Liver (tissue), 9 donors: Measurements from ENCODE around the gene TBL1X. TPM values are rescaled to one million over a fixed set of nuclear protein-coding genes. Genes with fewer than 3 reads are reported as not detected.

Source experiments
- DNase-seq: peaks from one replicate; pipeline ENCODE4 v3.0.0-alpha.2; 2017; ENCODE audit warnings: low spot score
- H3K27ac ChIP-seq, 2 donors: one replicate each; pipeline ENCODE4 v1.7.0; 2013; ENCODE audit warnings: inconsistent platforms in 2 of 2, low read length in 2 of 2, control low read depth in 1 of 2, low read depth in 1 of 2, mild to moderate bottlenecking in 1 of 2
- H3K27me3 ChIP-seq, 4 donors: one replicate each; pipeline versions ENCODE4 v1.6.1 to v1.7.0; 2013; ENCODE audit warnings: low read length in 3 of 4, inconsistent platforms in 1 of 4, mild to moderate bottlenecking in 1 of 4, moderate library complexity in 1 of 4; ENCODE audit not compliant: control insufficient read depth in 4 of 4, insufficient read depth in 4 of 4
- H3K36me3 ChIP-seq, 4 donors: one replicate each; pipeline versions ENCODE4 v1.6.1 to v1.7.0; 2013; ENCODE audit warnings: low read length in 3 of 4, mild to moderate bottlenecking in 3 of 4, low read depth in 1 of 4, moderate library complexity in 1 of 4; ENCODE audit not compliant: control insufficient read depth in 4 of 4, insufficient read depth in 3 of 4
- H3K4me1 ChIP-seq, 4 donors: one replicate each; pipeline versions ENCODE4 v1.6.1 to v1.7.0; 2013; ENCODE audit warnings: low read length in 3 of 4, mild to moderate bottlenecking in 3 of 4, moderate library complexity in 1 of 4; ENCODE audit not compliant: control insufficient read depth in 4 of 4, insufficient read depth in 4 of 4
- H3K4me3 ChIP-seq, 3 donors: one replicate each; pipeline versions ENCODE4 v1.6.1 to v1.7.0; 2013; ENCODE audit warnings: low read length in 3 of 3, control low read depth in 1 of 3, low read depth in 1 of 3, mild to moderate bottlenecking in 1 of 3
- H3K9ac ChIP-seq, 2 donors: one replicate each; pipeline ENCODE4 v1.7.0; 2013; ENCODE audit warnings: low read length in 2 of 2, mild to moderate bottlenecking in 2 of 2, moderate library complexity in 2 of 2, control low read depth in 1 of 2, low read depth in 1 of 2
- H3K9me3 ChIP-seq, 4 donors: one replicate each; pipeline versions ENCODE4 v1.6.1 to v1.7.0; 2013; ENCODE audit warnings: low read length in 3 of 4; ENCODE audit not compliant: control insufficient read depth in 4 of 4
- EGR1 ChIP-seq, 2 donors: IDR thresholded peaks; 2 replicates each; pipeline ENCODE4 v1.6.1; 2016 to 2018; ENCODE audit warnings: antibody characterized with exemption in 2 of 2, low read depth in 2 of 2
- GABPA ChIP-seq, 2 donors: IDR thresholded peaks in 1 of 2; conservative IDR thresholded peaks in 1 of 2; 2 replicates each; pipeline ENCODE4 v1.6.1; 2016; ENCODE audit warnings: antibody characterized with exemption in 2 of 2, mild to moderate bottlenecking in 1 of 2, moderate library complexity in 1 of 2
- HNF4A ChIP-seq, 2 donors: conservative IDR thresholded peaks; 2 replicates each; pipeline ENCODE4 v1.6.1; 2016; ENCODE audit warnings: antibody characterized with exemption in 2 of 2, mild to moderate bottlenecking in 2 of 2
- HNF4G ChIP-seq: IDR thresholded peaks from 2 replicates; pipeline ENCODE4 v1.6.1; 2016; ENCODE audit warnings: antibody characterized with exemption
- NR2F2 ChIP-seq: IDR thresholded peaks from 2 replicates; pipeline ENCODE4 v1.6.1; 2016; ENCODE audit warnings: antibody characterized with exemption
- RAD21 ChIP-seq, 2 donors: IDR thresholded peaks; 2 replicates each; pipeline ENCODE4 v1.6.1; 2016; ENCODE audit warnings: antibody characterized with exemption in 2 of 2, mild to moderate bottlenecking in 2 of 2
- RXRA ChIP-seq, 2 donors: IDR thresholded peaks; 2 replicates each; pipeline ENCODE4 v1.6.1; 2017 to 2018; ENCODE audit warnings: antibody characterized with exemption in 2 of 2, mild to moderate bottlenecking in 1 of 2
- SP1 ChIP-seq: IDR thresholded peaks from 2 replicates; pipeline ENCODE4 v1.6.1; 2018; ENCODE audit warnings: antibody characterized with exemption, mild to moderate bottlenecking
- TAF1 ChIP-seq: conservative IDR thresholded peaks from 2 replicates; pipeline ENCODE4 v1.6.1; 2016; ENCODE audit warnings: antibody characterized with exemption, mild to moderate bottlenecking
- YY1 ChIP-seq: IDR thresholded peaks from 2 replicates; pipeline ENCODE4 v1.6.1; 2016; ENCODE audit warnings: antibody characterized with exemption, mild to moderate bottlenecking
- WGBS: extraction: QIAGEN DNeasy Blood & Tissue Kit; methylation state at CpG from one replicate; pipeline ENCODE4 v1.1.7; 2013; 5-methylcytosine and 5-hydroxymethylcytosine counted together
- polyA plus RNA-seq, 2 donors: library from polyadenylated mRNA; stranded (reverse) in 1 of 2; unstranded in 1 of 2; fragments of 200-250 nt in 1 of 2; fragments of >200 nt in 1 of 2; fragmentation: Nextera tagmentation in 1 of 2; extraction: Ambion mirVana in 1 of 2; gene quantifications; one replicate each; pipeline versions ENCODE4 v1.2.1 to v1.2.3, GENCODE V29; 2013 to 2015
- total RNA-seq, 2 donors: library from RNA; depleted of rRNA; stranded (reverse); fragments of >200 nt; gene quantifications; one replicate each; pipeline ENCODE4 v1.2.3, GENCODE V29; 2014
- TF ChIP-seq, protein P1 (sequence below): IDR thresholded peaks from 2 replicates; pipeline ENCODE4 v1.6.1; 2016; ENCODE audit warnings: antibody characterized with exemption, mild to moderate bottlenecking
- TF ChIP-seq, protein P2 (sequence below): IDR thresholded peaks from 2 replicates; pipeline ENCODE4 v1.6.1; 2016; ENCODE audit warnings: antibody characterized with exemption
- TF ChIP-seq, protein P3 (sequence below): fragments of 150-350 bp; IDR thresholded peaks from 2 replicates; pipeline ENCODE4 v1.5.1; 2017; ENCODE audit warnings: improper control_type of control experiment, low read depth, low read length; ENCODE audit not compliant: missing input control
- TF ChIP-seq, protein P4 (sequence below): IDR thresholded peaks from 2 replicates; pipeline ENCODE4 v1.6.1; 2016; ENCODE audit warnings: antibody characterized with exemption
- donor health status: healthy.
- donor health status: healthy.
- donor health status: healthy.
- donor health status: healthy.
- donor health status: healthy.

TBL1X gene
- total and polyA plus RNA-seq, 4 donors, result 11.2 to 15.1 (median 11.8) TPM

DNA sequence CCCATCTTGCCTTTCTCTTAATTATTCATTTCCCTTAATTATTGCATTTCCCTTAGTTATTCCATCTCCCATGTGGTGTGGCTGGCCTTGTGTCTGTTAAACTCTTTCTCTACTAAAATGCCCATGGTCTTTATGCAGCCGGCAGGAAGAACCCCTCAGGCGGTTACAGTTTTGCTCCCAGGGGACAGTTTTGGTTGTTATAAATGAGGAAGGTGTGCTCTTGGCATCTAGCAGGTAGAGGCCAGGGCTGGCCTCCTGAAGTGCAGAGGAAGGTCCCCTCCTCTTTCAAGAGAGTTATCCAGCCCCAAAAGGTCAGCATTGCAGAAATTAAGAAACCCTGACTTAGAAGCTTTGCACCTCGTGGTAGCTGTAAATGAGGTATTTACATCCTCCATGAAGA, 18.0 kb downstream of the TBL1X start:
- Histone ChIP-seq H3K4me3 (no peak overlapping the region), H3K9ac (no peak overlapping the region), H3K27ac (no peak overlapping the region), H3K9me3 (no peaks in the 10 kb centered on the region), H3K4me1 (peaks cover 0 to 2% (median 0%) of the 10 kb centered on the region in 4 donors), H3K27me3 (no peaks in the 10 kb centered on the region), H3K36me3 (no peaks in the 10 kb centered on the region)
- TF ChIP-seq, protein P1, sequence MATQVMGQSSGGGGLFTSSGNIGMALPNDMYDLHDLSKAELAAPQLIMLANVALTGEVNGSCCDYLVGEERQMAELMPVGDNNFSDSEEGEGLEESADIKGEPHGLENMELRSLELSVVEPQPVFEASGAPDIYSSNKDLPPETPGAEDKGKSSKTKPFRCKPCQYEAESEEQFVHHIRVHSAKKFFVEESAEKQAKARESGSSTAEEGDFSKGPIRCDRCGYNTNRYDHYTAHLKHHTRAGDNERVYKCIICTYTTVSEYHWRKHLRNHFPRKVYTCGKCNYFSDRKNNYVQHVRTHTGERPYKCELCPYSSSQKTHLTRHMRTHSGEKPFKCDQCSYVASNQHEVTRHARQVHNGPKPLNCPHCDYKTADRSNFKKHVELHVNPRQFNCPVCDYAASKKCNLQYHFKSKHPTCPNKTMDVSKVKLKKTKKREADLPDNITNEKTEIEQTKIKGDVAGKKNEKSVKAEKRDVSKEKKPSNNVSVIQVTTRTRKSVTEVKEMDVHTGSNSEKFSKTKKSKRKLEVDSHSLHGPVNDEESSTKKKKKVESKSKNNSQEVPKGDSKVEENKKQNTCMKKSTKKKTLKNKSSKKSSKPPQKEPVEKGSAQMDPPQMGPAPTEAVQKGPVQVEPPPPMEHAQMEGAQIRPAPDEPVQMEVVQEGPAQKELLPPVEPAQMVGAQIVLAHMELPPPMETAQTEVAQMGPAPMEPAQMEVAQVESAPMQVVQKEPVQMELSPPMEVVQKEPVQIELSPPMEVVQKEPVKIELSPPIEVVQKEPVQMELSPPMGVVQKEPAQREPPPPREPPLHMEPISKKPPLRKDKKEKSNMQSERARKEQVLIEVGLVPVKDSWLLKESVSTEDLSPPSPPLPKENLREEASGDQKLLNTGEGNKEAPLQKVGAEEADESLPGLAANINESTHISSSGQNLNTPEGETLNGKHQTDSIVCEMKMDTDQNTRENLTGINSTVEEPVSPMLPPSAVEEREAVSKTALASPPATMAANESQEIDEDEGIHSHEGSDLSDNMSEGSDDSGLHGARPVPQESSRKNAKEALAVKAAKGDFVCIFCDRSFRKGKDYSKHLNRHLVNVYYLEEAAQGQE, result no peak
- TF ChIP-seq RAD21 (IDR thresholded peaks at IDR 0.05) (no peak), NR2F2 (no peak)
- 88% methylated on average over 3 of the region's 3 CpGs for WGBS
- no peak for DNase-seq

DNA sequence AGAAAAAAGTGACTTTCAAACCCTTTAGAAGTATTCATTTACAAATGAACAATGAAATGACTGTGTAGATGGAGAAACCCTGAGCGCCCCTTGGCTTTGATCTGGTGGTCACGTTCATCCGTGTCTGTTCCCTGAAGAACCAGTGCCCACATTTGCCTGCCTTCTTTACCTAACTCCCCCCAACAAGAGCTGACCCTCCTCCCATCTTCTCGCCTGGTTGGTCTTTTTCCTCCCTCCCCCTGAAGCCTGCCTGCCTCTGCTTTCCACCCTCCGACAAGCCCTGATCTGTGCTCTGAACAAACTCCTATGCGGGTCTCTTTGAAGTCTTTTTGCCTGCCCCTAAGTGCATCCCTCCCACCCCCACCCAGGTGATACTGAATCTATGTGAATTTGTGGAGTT, 18.5 kb downstream of the TBL1X start:
- TF ChIP-seq EGR1 (IDR thresholded peaks at IDR 0.05; ENCODE audit: low read depth in 2 of 2), result no peak
- no peak for TF ChIP-seq YY1
- TF ChIP-seq SP1, result no peak
- no peak for TF ChIP-seq TAF1
- no peak for DNase-seq
- H3K4me3 ChIP-seq, result no peak overlapping the region
- no peak overlapping the region for H3K9ac ChIP-seq
- no peaks in the 10 kb centered on the region for H3K36me3 ChIP-seq
- no peaks in the 10 kb centered on the region for H3K4me1 ChIP-seq
- H3K27me3 ChIP-seq, result no peaks in the 10 kb centered on the region
- 96% methylated on average over 6 of the region's 6 CpGs for WGBS
- no peak overlapping the region for H3K27ac ChIP-seq
- H3K9me3 ChIP-seq, result no peaks in the 10 kb centered on the region

DNA sequence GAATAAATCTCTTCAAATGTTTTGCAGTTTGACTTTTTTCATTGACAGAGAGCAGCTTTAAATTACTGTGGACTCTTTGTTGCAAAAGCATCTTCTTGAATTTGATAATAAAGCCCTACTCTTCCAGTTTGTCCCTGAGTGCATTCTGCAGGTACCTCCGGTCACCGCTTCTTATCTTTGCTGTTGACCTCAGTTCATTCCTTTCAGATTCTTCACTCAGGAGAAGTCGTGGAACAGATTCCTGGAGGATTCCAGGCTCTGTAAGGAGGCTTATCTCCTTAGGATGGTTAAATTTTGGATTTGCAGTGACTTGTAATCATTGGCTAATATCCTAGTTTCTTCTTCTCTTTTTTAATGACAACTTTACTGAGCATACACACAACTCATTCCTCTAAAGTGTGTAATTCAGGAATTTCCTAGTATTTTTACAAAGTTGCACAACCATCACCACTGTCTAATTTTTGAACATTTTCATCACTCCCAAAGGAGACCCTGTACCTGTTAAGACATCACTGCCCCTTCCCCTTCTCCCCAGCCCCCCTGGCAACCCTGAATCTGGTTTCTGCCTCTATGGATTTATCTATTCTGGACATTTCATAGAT, 22.0 kb downstream of the TBL1X start:
- no peak for TF ChIP-seq NR2F2
- TF ChIP-seq GABPA (IDR thresholded peaks at IDR 0.05 in 1 of 2, conservative IDR thresholded peaks at IDR 0.05 in 1 of 2), result no peak
- H3K27ac ChIP-seq, result no peak overlapping the region
- H3K27me3 ChIP-seq, result no peaks in the 10 kb centered on the region
- no peak for DNase-seq
- no peak overlapping the region for H3K9ac ChIP-seq
- H3K4me1 ChIP-seq, result no peaks in the 10 kb centered on the region
- H3K36me3 ChIP-seq, result no peaks in the 10 kb centered on the region
- no peak overlapping the region for H3K4me3 ChIP-seq
- no peaks in the 10 kb centered on the region for H3K9me3 ChIP-seq
- whole genome bisulfite sequencing, result 86% methylated on average over 3 of the region's 3 CpGs

DNA sequence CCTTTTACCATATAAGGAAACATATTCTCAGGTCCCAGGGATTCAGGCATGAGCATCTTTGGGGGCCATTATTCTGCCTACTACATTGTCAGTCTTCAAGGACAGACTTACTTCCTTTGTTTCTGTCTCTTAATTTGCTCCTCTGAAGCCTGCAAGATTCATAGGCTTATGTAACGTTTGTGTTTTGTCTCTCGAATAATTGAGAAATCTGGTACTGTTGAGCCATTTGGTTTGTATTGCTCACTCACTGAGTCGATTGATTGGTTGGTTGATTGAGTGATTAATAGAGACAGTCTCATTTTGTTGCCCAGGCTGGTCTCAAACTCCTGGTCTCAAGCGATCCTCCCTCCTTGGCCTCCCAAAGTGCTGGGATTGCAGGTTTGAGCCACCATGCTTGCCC, 23.7 kb downstream of the TBL1X start:
- 86% methylated on average over 4 of the region's 4 CpGs for WGBS
- no peaks in the 10 kb centered on the region for H3K27me3 ChIP-seq
- TF ChIP-seq RXRA (IDR thresholded peaks at IDR 0.05), result no peak
- TF ChIP-seq, protein P2, sequence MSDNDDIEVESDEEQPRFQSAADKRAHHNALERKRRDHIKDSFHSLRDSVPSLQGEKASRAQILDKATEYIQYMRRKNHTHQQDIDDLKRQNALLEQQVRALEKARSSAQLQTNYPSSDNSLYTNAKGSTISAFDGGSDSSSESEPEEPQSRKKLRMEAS, result no peak
- TF ChIP-seq SP1, result no peak
- TF ChIP-seq HNF4G, result no peak
- TF ChIP-seq YY1, result no peak
- no peak for TF ChIP-seq HNF4A (conservative IDR thresholded peaks at IDR 0.05)
- no peak for TF ChIP-seq GABPA (IDR thresholded peaks at IDR 0.05 in 1 of 2, conservative IDR thresholded peaks at IDR 0.05 in 1 of 2)
- TF ChIP-seq, protein P3, sequence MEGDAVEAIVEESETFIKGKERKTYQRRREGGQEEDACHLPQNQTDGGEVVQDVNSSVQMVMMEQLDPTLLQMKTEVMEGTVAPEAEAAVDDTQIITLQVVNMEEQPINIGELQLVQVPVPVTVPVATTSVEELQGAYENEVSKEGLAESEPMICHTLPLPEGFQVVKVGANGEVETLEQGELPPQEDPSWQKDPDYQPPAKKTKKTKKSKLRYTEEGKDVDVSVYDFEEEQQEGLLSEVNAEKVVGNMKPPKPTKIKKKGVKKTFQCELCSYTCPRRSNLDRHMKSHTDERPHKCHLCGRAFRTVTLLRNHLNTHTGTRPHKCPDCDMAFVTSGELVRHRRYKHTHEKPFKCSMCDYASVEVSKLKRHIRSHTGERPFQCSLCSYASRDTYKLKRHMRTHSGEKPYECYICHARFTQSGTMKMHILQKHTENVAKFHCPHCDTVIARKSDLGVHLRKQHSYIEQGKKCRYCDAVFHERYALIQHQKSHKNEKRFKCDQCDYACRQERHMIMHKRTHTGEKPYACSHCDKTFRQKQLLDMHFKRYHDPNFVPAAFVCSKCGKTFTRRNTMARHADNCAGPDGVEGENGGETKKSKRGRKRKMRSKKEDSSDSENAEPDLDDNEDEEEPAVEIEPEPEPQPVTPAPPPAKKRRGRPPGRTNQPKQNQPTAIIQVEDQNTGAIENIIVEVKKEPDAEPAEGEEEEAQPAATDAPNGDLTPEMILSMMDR, result no peak
- TF ChIP-seq, protein P4, sequence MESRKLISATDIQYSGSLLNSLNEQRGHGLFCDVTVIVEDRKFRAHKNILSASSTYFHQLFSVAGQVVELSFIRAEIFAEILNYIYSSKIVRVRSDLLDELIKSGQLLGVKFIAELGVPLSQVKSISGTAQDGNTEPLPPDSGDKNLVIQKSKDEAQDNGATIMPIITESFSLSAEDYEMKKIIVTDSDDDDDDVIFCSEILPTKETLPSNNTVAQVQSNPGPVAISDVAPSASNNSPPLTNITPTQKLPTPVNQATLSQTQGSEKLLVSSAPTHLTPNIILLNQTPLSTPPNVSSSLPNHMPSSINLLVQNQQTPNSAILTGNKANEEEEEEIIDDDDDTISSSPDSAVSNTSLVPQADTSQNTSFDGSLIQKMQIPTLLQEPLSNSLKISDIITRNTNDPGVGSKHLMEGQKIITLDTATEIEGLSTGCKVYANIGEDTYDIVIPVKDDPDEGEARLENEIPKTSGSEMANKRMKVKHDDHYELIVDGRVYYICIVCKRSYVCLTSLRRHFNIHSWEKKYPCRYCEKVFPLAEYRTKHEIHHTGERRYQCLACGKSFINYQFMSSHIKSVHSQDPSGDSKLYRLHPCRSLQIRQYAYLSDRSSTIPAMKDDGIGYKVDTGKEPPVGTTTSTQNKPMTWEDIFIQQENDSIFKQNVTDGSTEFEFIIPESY, result no peak

More for the DNA sequence above, 23.7 kb downstream of the TBL1X start:
- H3K27ac ChIP-seq, result no peak overlapping the region
- no peaks in the 10 kb centered on the region for H3K4me1 ChIP-seq
- no peaks in the 10 kb centered on the region for H3K36me3 ChIP-seq
- H3K9me3 ChIP-seq, result no peaks in the 10 kb centered on the region
- no peak for DNase-seq
- H3K9ac ChIP-seq, result no peak overlapping the region
- no peak overlapping the region for H3K4me3 ChIP-seq
